Measurements from ENCODE around the gene S100A7A.
"Not testable (repeated sequence)": the region's sequence is repeated elsewhere in the genome, so short reads cannot be mapped to it uniquely, and the experiment has no call there.

Gene S100A7A

GRCh38 chr1:153397924-153398651 is 18.2 kb upstream of the S100A7A start:
- Mint-ChIP-seq H3K27me3 (peaks cover 60% of the 10 kb centered on the region), H3K4me3 (no peak overlapping the region), H3K9me3 (no peaks in the 10 kb centered on the region), H3K27ac (ENCODE audit: low read depth) (no peak overlapping the region), H3K4me1 (no peaks in the 10 kb centered on the region), H3K36me3 (ENCODE audit: insufficient read depth) (no peaks in the 10 kb centered on the region)
- DNase-seq (ENCODE audit: low spot score in 2 of 2) (peak in 1 of 2 donors; percentile 7), ATAC-seq (replicated peaks; ENCODE audit: extremely low read depth, poor library complexity, severe bottlenecking) (no peak)

- H3K36me3 Mint-ChIP-seq (ENCODE audit: insufficient read depth), result no peaks in the 10 kb centered on the region
- no peak overlapping the region for H3K4me3 Mint-ChIP-seq
- no peaks in the 10 kb centered on the region for H3K9me3 Mint-ChIP-seq
- peaks cover 58% of the 10 kb centered on the region for H3K27me3 Mint-ChIP-seq
- H3K4me1 Mint-ChIP-seq, result no peaks in the 10 kb centered on the region
- H3K27ac Mint-ChIP-seq (ENCODE audit: low read depth), result no peak overlapping the region
- DNase-seq (ENCODE audit: low spot score in 2 of 2), result no peak
- ATAC-seq (replicated peaks; ENCODE audit: extremely low read depth, poor library complexity, severe bottlenecking), result no peak
These were observed 16.8 kb upstream of the S100A7A start for GRCh38 chr1:153399401-153400055.

- H3K36me3 Mint-ChIP-seq (ENCODE audit: insufficient read depth), result no peaks in the 10 kb centered on the region
- no peaks in the 10 kb centered on the region for H3K4me1 Mint-ChIP-seq
These were observed 16.1 kb upstream of the S100A7A start for GRCh38 chr1:153400244-153400643.

GRCh38 chr1:153401461-153401860 is 14.9 kb upstream of the S100A7A start:
- ATAC-seq (replicated peaks; ENCODE audit: extremely low read depth, poor library complexity, severe bottlenecking), result no peak
- Mint-ChIP-seq H3K27ac (ENCODE audit: low read depth) (no peak overlapping the region), H3K27me3 (peaks cover 49% of the 10 kb centered on the region), H3K4me1 (peaks cover 1% of the 10 kb centered on the region), H3K4me3 (no peak overlapping the region), H3K36me3 (ENCODE audit: insufficient read depth) (no peaks in the 10 kb centered on the region), H3K9me3 (no peaks in the 10 kb centered on the region)
- DNase-seq (ENCODE audit: low spot score in 2 of 2), result peak in 1 of 2 donors; percentile 0

More at GRCh38 chr1:153400244-153400643, 16.1 kb upstream of the S100A7A start:
- no peak overlapping the region for H3K27ac Mint-ChIP-seq (ENCODE audit: low read depth)
- no peaks in the 10 kb centered on the region for H3K9me3 Mint-ChIP-seq
- peaks cover 51% of the 10 kb centered on the region for H3K27me3 Mint-ChIP-seq
- ATAC-seq (replicated peaks; ENCODE audit: extremely low read depth, poor library complexity, severe bottlenecking) (no peak), DNase-seq (ENCODE audit: low spot score in 2 of 2) (peak in 1 of 2 donors; percentile 5)
- H3K4me3 Mint-ChIP-seq, result no peak overlapping the region

- no peaks in the 10 kb centered on the region for H3K9me3 Mint-ChIP-seq
- DNase-seq (ENCODE audit: low spot score in 2 of 2), result peak in 1 of 2 donors; percentile 8
- no peaks in the 10 kb centered on the region for H3K36me3 Mint-ChIP-seq (ENCODE audit: insufficient read depth)
- no peak for ATAC-seq (replicated peaks; ENCODE audit: extremely low read depth, poor library complexity, severe bottlenecking)
- H3K27me3 Mint-ChIP-seq, result peaks cover 48% of the 10 kb centered on the region
- no peak overlapping the region for H3K4me3 Mint-ChIP-seq
- no peak overlapping the region for H3K27ac Mint-ChIP-seq (ENCODE audit: low read depth)
- H3K4me1 Mint-ChIP-seq, result peaks cover 5% of the 10 kb centered on the region
These were observed 14.1 kb upstream of the S100A7A start for GRCh38 chr1:153402226-153402625.

- Mint-ChIP-seq H3K36me3 (ENCODE audit: insufficient read depth) (no peaks in the 10 kb centered on the region), H3K4me3 (no peak overlapping the region), H3K27me3 (peaks cover 52% of the 10 kb centered on the region), H3K27ac (ENCODE audit: low read depth) (no peak overlapping the region), H3K4me1 (peaks cover 5% of the 10 kb centered on the region), H3K9me3 (no peaks in the 10 kb centered on the region)
- DNase-seq (ENCODE audit: low spot score in 2 of 2) (peak in 1 of 2 donors; percentile 0), ATAC-seq (replicated peaks; ENCODE audit: extremely low read depth, poor library complexity, severe bottlenecking) (no peak)
These were observed 12.8 kb upstream of the S100A7A start for GRCh38 chr1:153403421-153404085.

- H3K27ac Mint-ChIP-seq (ENCODE audit: low read depth), result no peak overlapping the region
- DNase-seq (ENCODE audit: low spot score in 2 of 2), result peak in 1 of 2 donors; percentile 4
- H3K36me3 Mint-ChIP-seq (ENCODE audit: insufficient read depth), result no peaks in the 10 kb centered on the region
- no peak overlapping the region for H3K4me3 Mint-ChIP-seq
- H3K4me1 Mint-ChIP-seq, result peaks cover 5% of the 10 kb centered on the region
- H3K9me3 Mint-ChIP-seq, result no peaks in the 10 kb centered on the region
- no peak for ATAC-seq (replicated peaks; ENCODE audit: extremely low read depth, poor library complexity, severe bottlenecking)
- H3K27me3 Mint-ChIP-seq, result peaks cover 52% of the 10 kb centered on the region
These were observed 12.2 kb upstream of the S100A7A start for GRCh38 chr1:153404086-153404635.

GRCh38 chr1:153404768-153405167 is 11.6 kb upstream of the S100A7A start:
- ATAC-seq (replicated peaks; ENCODE audit: extremely low read depth, poor library complexity, severe bottlenecking), result no peak
- Mint-ChIP-seq H3K27ac (ENCODE audit: low read depth) (no peak overlapping the region), H3K36me3 (ENCODE audit: insufficient read depth) (no peaks in the 10 kb centered on the region), H3K4me1 (peaks cover 5% of the 10 kb centered on the region), H3K9me3 (no peaks in the 10 kb centered on the region), H3K27me3 (peaks cover 52% of the 10 kb centered on the region), H3K4me3 (no peak overlapping the region)
- DNase-seq (ENCODE audit: low spot score in 2 of 2), result peak; percentile 22 to 31

GRCh38 chr1:153405825-153406599 is 10.3 kb upstream of the S100A7A start:
- not testable (repeated sequence) for H3K9me3 Mint-ChIP-seq; H3K4me3 Mint-ChIP-seq; H3K27ac Mint-ChIP-seq (ENCODE audit: low read depth); ATAC-seq (replicated peaks; ENCODE audit: extremely low read depth, poor library complexity, severe bottlenecking); H3K4me1 Mint-ChIP-seq; H3K36me3 Mint-ChIP-seq (ENCODE audit: insufficient read depth)
- DNase-seq (ENCODE audit: low spot score in 2 of 2), result peak in 1 of 2 donors; percentile 5
- peaks cover 58% of the 10 kb centered on the region for H3K27me3 Mint-ChIP-seq

GRCh38 chr1:153407274-153407673 is 9.0 kb upstream of the S100A7A start:
- not testable (repeated sequence) for H3K27ac Mint-ChIP-seq (ENCODE audit: low read depth)

GRCh38 chr1:153413961-153414360 is 2.4 kb upstream of the S100A7A start:
- peaks cover 46% of the 10 kb centered on the region for H3K27me3 Mint-ChIP-seq
- not testable (repeated sequence) for H3K4me1 Mint-ChIP-seq; H3K36me3 Mint-ChIP-seq (ENCODE audit: insufficient read depth); H3K4me3 Mint-ChIP-seq; ATAC-seq (replicated peaks; ENCODE audit: extremely low read depth, poor library complexity, severe bottlenecking); H3K9me3 Mint-ChIP-seq; DNase-seq (ENCODE audit: low spot score in 2 of 2); H3K27ac Mint-ChIP-seq (ENCODE audit: low read depth)

More at GRCh38 chr1:153407274-153407673, 9.0 kb upstream of the S100A7A start:
- not testable (repeated sequence) for ATAC-seq (replicated peaks; ENCODE audit: extremely low read depth, poor library complexity, severe bottlenecking); H3K9me3 Mint-ChIP-seq; H3K36me3 Mint-ChIP-seq (ENCODE audit: insufficient read depth); H3K4me1 Mint-ChIP-seq; H3K4me3 Mint-ChIP-seq
- peak in 1 of 2 donors; percentile 8 for DNase-seq (ENCODE audit: low spot score in 2 of 2)
- H3K27me3 Mint-ChIP-seq, result peaks cover 67% of the 10 kb centered on the region

All from central memory CD8-positive, alpha-beta T cell (primary cell).